Measurements from ENCODE around the gene SLC6A14.

The SLC6A14 gene

DNA sequence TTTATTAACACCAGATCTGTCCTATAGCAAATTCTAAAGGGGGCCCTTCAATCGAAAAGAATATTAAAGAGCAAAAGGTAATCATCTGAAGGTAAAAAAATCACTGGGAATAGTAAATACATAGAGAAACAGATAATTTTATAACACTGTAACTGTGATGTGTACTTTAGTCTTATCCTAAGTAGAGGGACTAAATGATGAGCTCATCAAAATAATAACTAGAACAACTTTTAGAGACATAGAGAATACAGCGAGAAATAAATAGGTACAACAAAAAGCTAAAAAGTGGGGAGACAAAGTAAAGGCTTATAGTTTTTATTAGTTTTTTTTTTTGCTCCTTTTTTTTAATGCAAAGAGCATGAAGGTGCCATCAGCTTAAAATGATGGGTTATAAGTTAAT lies 43.7 kb downstream of the SLC6A14 start:
- no peaks in the 10 kb centered on the region for H3K36me3 ChIP-seq
- H3K9me3 ChIP-seq: no peaks in the 10 kb centered on the region
- no peak overlapping the region for H3K4me3 ChIP-seq (ENCODE audit: low read depth in 1 of 2, low read length in 1 of 2)
- no peak for TF ChIP-seq CTCF (IDR thresholded peaks at IDR 0.05)
- no peaks in the 10 kb centered on the region for H3K4me1 ChIP-seq (ENCODE audit: control insufficient read depth in 1 of 2, insufficient read depth in 1 of 2, low read depth in 1 of 2, low read length in 1 of 2)
- H3K27ac ChIP-seq: no peak overlapping the region
- no peaks in the 10 kb centered on the region for H3K27me3 ChIP-seq

DNA sequence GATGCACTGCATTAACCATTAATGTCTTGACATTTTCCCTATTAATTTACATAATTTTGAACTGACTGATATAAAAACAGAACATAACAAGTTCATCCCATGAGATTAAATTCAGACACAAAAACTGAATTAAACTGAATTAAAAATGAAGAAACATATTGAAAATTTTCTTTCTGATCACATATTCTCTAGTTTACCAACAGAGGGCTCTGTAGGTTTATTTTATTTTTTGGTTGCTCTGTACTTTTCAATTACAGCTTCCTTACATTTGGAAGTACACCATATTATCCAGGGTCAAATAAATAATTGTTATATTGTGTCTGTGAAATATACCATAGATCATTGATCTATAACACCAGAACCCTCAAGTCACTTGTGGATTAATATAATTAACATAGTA lies 53.7 kb downstream of the SLC6A14 start:
- H3K27ac ChIP-seq: no peak overlapping the region
- H3K27me3 ChIP-seq: no peaks in the 10 kb centered on the region
- no peaks in the 10 kb centered on the region for H3K4me1 ChIP-seq (ENCODE audit: control insufficient read depth in 1 of 2, insufficient read depth in 1 of 2, low read depth in 1 of 2, low read length in 1 of 2)
- no peaks in the 10 kb centered on the region for H3K9me3 ChIP-seq
- H3K36me3 ChIP-seq: no peaks in the 10 kb centered on the region
- TF ChIP-seq CTCF (IDR thresholded peaks at IDR 0.05): no peak
- H3K4me3 ChIP-seq (ENCODE audit: low read depth in 1 of 2, low read length in 1 of 2): no peak overlapping the region

DNA sequence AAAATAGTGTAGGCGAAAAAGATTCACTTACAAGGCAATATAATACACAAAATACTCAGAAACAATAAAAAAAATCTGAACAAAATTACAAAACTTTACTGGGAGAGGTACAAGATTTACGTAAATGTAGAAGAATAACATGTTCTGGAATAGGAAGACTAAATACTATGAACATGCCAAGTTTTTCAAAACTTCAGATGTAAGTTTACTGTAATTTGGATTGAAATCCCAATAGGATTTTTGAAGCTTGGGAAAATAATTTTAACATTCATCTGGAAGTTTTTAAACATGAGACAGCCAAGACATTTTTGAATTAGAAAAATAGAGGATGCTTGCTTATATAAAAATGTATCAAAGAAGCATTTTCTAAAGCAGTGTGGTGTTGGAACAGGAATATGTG lies 56.9 kb downstream of the SLC6A14 start:
- no peak overlapping the region for H3K27ac ChIP-seq
- H3K9me3 ChIP-seq: no peaks in the 10 kb centered on the region
- H3K4me3 ChIP-seq (ENCODE audit: low read depth in 1 of 2, low read length in 1 of 2): no peak overlapping the region
- H3K27me3 ChIP-seq: no peaks in the 10 kb centered on the region
- H3K36me3 ChIP-seq: no peaks in the 10 kb centered on the region
- TF ChIP-seq CTCF (IDR thresholded peaks at IDR 0.05): no peak
- no peaks in the 10 kb centered on the region for H3K4me1 ChIP-seq (ENCODE audit: control insufficient read depth in 1 of 2, insufficient read depth in 1 of 2, low read depth in 1 of 2, low read length in 1 of 2)

GRCh38 chrX:116499780-116500179 lies 63.4 kb downstream of the SLC6A14 start:
- Histone ChIP-seq H3K36me3 (no peaks in the 10 kb centered on the region), H3K27me3 (no peaks in the 10 kb centered on the region), H3K9me3 (no peaks in the 10 kb centered on the region), H3K4me1 (ENCODE audit: control insufficient read depth in 1 of 2, insufficient read depth in 1 of 2, low read depth in 1 of 2, low read length in 1 of 2) (no peaks in the 10 kb centered on the region), H3K27ac (no peak overlapping the region), H3K4me3 (ENCODE audit: low read depth in 1 of 2, low read length in 1 of 2) (no peak overlapping the region)
- TF ChIP-seq CTCF (IDR thresholded peaks at IDR 0.05): no peak
